ENCODE data around the gene COL2A1.

The COL2A1 gene

DNA sequence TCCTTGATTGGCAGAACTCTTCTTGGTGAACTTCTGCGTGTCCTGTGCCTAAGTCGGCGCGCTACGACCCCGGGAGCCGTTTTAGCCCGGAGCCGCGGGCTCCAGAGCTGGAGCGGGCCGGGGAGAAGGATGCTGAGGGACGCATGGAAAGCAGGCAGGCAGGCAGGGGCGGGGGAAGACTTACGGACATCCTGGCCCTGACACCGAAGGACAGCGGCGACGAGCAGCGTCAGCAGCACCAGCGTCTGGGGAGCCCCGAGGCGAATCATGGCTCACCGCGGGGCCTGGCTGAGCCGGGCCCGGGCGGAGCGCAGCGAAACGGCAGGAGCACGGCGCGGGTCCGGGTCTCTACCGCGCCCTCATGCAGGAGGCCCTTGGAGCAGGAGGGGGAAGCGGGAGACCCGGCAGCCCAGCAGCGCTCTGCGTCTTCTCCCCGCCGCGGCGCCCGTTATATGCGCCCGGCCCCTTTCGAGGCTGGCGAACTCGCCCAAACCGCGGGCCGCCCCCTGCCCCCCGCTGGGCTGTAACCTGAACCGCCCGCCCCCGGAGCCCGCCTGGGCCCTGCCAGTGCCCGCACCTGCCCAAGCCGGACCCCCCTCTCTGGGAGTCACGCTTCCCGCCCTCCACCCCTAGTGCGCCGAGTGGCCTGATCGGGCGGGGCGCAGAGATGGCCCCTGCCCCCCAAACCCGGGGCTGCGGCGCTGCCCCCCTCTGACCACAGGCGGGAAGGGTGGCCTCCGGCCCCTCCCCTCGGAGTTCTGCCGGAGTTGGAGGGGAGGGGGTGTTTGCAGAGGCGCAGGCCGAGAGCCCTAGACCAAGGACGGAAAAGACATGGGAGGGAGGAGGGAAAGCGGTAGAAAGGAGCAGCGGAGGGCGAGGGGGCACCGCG, at the start of gene COL2A1:
COL2A1 (minus strand) TSS at position 424 of the 889 bp plus-strand sequence; CDS start at position 269, 155 bp downstream.
- no peak for DNase-seq

- DNase-seq: no peak
Measured at GRCh38 chr12:48053883-48054282, 49.6 kb upstream of the COL2A1 start.

- DNase-seq: no peak
Measured at GRCh38 chr12:48053122-48053521, 48.8 kb upstream of the COL2A1 start.

DNA sequence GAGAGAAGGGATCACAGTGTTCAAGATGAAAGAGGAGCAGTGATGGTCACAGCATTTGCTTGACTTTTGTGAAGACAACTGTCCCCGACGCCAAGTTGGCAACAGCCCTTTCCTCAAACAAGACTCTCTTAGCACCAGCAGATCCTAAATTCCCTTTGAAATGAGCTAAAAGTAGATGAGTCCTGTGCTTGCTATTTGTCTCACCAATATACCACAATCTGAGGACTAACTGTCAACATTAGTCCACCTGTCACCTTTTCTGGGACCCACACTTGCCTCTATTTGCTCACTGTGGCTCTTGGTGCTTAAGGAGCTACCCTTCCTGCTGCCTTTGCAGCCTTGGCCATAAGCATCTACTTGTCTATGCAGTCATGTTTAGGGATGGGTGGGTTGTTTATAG, 47.4 kb upstream of the COL2A1 start:
- no peak for DNase-seq

GRCh38 chr12:48050174-48050573, 45.9 kb upstream of the COL2A1 start:
- DNase-seq: no peak

DNA sequence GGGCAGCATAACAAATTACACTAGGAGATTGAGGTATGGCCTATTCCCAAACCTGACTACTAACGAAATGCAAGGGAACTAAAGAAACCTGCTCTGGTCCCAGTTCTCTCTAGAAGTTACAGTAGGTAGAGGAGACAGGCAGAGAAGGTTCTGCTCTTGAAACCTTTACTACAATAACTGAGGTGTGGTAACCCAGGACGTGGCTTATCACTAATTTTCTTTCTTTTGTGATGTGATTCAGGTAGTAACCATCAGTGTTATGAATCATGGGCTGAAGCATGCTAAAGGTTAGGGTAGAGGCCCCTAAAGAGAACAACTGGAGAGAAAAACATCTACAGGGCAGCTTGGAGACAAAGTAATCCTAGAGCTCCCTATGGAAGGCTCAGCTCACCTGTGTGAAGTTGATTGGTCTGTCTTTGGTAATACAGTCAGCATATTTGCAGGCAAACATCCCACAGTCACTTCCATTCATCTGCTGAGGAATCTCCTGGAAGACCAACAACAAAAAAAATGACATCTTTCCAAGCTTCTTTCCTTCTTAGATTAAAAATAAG, 41.8 kb upstream of the COL2A1 start:
- DNase-seq: no peak

- no peak for DNase-seq
Measured at GRCh38 chr12:48045061-48045846, 41.0 kb upstream of the COL2A1 start.

DNA sequence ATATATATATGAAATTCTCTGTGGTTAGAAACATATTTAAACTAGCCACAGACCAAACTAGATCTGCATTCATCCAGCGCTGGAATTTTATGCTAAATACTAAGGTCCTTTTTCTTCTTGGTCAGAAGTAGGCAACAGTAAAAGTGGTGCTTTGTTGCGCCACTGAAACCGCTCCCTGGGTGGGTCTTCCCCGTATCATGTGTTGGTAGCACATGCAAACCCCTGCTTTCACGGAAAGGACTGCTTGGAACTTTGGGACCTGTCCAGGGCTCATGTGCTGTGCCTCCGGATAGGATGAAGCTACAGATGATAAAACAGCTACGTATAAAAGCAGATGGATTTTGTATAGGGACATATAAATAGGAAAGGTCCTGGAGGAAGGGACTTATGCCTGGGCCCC, 40.1 kb upstream of the COL2A1 start:
- DNase-seq: no peak

GRCh38 chr12:48043771-48044170, 39.5 kb upstream of the COL2A1 start:
- no peak for DNase-seq

- DNase-seq: no peak
Measured at GRCh38 chr12:48041591-48042423, 37.5 kb upstream of the COL2A1 start.

DNA sequence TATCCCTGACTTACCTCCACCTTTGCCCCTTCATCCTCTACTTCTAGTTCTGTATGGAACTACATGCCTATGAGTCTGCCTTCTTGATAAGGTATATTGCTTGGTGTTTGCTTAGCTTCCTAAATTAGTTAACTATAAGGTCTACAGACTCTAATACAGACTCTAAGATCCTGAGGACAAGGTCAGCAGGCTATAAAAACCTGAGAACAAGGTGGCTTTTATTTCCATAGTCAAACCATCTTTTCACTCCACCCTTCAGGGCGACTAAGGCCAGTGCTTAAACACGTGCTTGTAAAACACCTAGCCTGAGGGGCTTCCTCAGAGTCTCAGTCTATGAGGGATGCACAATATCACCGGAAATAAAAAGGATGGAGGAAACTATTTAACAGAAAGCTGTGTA, 36.1 kb upstream of the COL2A1 start:
- no peak for DNase-seq

DNA sequence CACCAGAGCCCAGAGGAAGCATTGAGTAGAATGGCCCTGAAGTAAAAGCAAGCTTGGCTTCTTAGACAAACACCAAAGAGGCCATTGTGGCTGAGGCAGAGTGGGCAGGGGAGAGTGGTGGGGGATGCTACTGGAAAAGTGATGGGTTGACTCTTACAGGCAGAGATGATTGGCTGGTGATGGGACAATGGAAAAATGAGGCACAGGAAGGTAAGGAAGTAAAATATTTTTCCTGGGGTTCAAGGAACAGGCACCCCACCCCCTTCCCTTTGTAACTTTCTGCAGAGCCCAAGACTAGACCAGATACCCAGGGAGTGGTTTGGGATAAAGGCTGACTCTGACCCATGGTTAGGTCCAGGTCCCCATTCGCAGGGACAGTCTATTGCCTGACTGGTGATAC, 34.9 kb upstream of the COL2A1 start:
- no peak for DNase-seq

DNA sequence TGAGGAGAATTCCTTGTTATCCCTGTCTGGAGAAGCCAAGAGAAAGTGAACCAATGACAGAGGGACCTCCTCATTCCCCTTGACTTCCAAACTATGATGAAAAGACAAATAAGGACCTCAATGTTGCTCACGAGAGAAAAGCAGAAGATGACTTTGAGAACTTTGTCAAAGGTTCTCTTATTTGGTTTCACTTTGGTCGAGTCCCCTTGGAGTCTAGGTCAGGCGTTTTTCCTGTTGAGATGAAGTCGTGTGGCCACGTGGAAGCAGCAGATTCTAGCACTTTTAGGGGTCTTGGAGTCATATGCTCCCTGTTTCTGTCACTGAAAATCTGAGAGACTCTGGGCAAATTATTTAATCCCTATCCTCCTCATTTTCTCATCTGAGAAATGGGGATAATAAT, 33.8 kb upstream of the COL2A1 start:
- no peak for DNase-seq

GRCh38 chr12:48037267-48037915, 33.1 kb upstream of the COL2A1 start:
- no peak for DNase-seq

DNA sequence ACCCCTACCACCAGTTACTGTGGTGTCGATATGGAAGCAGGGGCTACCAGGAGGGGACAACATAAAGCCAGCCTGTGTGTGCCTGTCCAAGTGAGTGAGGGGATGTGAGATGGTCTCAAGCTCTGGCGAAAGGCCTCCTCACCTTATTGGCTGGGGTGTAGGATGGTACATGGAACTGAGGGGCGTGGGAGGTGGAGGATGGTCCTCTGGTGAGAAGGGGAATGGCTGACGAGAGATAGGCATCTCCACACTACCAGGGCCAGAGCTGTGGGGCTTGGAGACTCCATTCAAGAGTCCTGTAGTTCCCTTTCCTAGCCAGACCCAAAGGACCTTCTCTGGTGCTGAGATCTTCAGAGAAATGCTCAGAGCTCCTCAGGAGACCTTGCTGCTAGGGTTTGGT, 32.5 kb upstream of the COL2A1 start:
- no peak for DNase-seq

- DNase-seq: no peak
Measured at GRCh38 chr12:48034835-48035805, 30.8 kb upstream of the COL2A1 start.

- no peak for DNase-seq
Measured at GRCh38 chr12:48033451-48033850, 29.2 kb upstream of the COL2A1 start.

GRCh38 chr12:48032597-48032996, 28.3 kb upstream of the COL2A1 start:
- no peak for DNase-seq

DNA sequence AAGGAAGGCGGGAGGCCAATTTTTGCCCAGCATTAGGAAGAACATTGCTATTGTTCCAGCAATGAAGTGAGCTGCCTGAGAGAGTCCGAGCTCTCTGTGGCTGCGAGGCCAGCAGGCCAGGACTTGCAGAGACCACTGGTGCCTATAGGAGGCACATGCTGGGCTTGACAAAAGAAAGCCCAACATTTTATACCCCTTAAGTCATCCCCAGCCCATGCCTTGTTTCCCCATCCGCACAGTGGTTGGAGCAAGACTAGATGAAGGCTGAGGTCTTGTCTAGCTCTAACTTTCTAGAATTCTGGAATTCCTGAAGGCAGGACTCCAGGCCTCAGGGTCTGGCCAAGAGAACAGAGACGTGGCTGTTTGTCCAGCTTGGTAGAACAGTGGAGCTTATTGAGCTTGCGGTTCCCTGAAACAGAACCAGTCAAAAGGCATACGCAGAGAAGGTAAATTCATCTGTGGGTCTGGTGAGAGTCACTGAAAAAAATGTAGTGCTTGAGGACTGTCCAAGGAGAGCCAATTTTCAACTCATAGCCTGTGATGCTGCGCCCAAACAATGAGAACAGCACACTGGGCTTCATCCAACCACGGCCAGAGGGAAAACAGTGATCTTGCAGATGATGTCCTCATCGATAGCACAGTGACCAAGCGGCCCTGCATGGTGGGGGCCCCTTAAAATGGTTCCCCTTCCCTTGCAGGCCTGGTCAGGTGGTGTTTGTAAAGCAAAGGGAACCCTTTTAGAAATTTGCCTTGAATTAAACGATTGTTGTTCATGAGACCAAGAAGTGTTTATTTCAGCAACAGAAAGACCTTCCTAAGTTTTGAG, 27.1 kb upstream of the COL2A1 start:
- no peak for DNase-seq

DNA sequence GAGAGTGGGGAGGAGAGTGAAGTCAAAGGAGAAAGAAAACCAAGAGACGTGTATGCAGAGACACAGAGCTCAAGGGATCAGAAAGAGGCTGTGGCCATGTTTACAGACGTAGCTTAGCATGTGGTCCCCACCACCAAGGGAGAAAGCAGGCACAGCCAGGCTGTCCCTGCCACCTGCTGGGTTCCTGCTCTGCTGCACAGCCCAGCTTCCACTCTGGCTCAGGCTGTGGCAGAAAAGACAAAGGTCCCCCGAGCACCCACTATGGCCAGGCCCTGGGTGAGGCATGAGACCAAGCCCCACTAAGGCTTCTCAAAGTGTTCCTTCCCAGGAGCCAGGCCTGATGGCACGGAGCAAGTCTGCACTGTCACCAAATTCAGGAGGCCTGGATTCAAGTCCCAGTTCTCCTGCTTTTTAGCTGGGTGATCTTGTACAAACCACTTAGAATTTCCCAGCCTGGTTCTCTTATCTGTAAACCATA, 25.9 kb upstream of the COL2A1 start:
- DNase-seq: no peak
